Hematopoietic multipotent progenitor cell (in vitro differentiated cells): Measurements from ENCODE around the gene UQCC2. TPM values are rescaled to one million over a fixed set of nuclear protein-coding genes. Genes with fewer than 3 reads are reported as not detected.

ENCODE experiments used
- DNase-seq, 3 donors: peaks; one replicate each; pipeline ENCODE4 v3.0.0-alpha.2; 2011 to 2015; ENCODE audit warnings: low read depth in 2 of 3, low spot score in 2 of 3
- total RNA-seq: library from RNA; depleted of rRNA; stranded (reverse); fragments of >200 nt; gene quantifications from one replicate; pipeline ENCODE4 v1.2.3, GENCODE V29; 2012

The UQCC2 gene
- total RNA-seq, 1 donor: 7.8 TPM

DNA sequence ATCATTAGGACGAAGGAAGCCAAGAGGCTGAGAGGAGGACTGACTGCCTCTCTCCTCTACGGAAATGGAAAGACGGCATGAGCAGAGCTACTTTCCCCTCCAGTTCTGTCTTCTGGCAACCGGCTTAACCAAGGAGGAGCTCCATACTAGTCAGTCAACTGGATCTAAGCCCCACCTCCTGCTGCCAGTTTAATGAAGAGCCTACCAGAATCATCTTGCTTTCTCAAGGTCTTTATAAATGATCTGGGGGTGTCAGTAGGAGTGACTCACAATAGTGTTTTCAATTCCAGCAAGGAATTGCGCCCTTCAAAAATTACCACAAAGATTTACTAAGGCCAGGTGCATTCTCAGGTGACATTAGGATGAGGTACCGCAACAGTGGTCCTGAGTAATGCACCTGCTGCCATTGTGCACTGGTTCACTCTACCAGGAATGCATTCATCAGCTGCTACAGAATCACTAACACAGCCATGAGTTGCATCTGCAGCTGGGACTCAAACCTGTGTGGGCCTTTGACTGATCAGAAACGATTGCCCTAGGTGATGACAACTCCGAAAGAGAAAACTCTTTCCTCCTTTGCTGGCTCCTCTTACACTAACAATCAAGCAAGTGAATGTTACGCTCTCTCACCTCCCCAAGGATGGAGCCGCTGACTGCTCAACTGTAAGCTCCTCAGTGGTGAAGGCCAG is 2.8 kb downstream of the UQCC2 start:
- DNase-seq: no peak

DNA sequence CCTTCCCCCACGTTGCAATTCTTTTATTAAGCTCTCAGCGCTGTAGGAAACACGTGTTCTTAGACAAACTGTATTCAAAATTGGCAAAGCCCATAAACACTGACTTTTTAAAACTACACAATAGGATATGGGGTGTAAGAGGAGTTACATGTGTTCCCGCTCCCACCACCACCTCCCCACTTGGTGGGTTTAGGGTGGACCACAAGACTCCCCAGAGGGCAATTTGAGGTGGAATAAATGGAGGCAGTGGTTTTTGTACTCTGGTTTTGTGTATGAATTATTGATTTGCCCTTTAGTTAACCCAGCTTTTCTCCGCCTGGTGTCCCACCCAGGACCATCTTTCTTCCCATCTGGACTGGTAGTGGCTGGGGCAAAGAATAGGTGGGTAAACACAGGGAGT is 3.7 kb downstream of the UQCC2 start:
- DNase-seq: no peak

DNA sequence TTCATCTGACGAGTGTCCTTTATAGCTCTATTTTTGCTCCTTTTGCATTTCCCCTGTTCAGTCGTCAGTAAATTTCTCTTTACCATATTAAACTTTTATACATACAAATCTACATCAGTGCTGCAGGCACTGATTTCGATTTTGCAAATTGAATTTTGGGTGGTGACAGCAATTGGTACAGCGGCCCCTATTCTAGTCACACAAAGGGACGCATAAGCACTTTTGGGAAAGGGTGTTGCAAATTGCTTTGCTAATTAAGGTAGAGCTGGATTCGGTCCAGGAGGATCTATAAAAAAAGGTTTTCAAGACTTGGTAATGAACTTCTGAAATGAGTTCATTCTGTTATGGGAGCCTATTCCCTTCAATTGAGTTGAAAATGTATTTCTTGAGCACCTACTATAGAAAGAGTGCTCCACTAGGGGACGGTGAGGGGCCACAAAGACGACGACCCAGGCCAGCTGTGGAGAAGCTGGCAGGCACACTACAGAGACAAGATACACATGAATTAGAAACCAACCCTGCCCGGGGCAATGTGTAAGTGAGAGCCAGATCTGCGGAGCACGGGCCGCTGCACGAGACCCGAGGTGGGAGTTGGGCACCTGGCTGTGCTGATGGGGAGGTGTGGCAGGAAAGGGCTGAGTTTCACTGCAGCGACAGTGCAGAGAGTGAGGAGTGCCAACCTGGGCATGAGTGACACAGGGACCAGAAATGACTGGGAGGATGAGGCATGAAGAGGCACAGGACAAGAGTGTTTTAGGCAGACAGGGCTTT is 5.4 kb downstream of the UQCC2 start:
- no peak for DNase-seq

DNA sequence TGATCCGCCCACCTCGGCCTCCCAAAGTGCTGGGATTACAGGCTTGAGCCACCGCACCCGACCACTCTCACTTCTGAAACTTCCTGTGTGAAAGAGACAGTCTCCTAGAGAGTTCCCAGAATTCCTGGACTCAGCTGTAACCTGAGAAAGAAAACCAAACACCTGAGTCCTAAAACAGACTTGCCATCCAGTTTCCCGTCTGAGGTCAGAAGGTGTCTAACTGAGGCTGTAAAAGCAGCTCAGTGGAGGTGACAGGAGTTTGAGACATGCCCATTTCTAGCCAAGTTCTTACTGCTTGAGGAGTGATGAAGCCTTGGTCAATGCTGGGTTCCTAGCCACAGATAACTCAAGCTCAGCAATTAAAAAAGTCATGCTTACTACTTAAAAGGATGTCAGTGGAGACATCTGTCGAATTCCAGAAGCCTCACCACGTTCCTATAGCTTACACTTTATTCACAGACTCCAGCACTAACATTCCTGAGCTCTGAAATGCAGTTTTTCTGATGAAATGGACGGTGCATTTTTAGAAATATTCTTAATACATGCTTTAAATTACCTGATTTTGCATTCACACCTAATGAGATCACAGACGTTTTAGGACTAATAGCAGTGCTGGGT is 6.1 kb downstream of the UQCC2 start:
- no peak for DNase-seq

DNA sequence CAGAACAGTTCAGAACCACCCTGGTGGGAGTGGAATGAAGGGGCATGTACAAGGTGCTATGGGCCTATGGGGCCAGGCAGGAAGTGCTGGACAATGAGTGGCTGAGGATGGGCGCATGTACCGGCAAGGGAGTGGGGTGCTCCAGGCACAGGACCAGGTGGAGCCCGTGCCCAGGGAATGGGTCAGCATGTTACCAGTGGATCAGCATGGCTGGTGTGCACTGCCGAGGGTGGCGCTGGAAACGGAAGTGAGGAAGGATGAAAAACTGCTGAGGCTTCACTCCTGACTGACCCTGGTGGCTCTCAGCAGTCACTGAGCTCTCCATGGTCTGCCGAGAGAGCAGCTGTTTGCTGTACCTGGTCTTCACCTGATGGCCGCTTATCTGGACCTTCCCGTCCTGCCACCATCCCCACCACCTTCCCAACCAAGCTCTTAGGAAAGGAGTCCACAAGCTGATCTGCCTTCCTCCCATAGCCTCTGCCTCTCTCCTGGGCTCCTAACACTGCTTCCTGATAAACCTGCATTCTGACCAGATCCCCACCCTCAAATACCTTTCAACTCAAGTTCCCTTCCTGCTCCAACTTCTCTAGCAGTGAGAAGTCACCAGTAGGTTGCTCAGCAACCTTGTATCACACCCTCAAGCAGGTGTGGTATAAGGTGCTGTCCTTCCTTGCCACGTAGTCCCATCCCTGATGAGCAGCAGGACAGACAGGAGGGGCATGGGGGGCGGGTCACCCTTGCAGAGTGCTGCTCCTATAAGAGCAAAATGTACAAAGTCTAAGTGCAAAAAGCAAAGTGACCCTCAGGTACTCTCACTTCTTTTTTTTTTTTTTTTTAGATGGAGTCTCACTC is 7.1 kb downstream of the UQCC2 start:
- DNase-seq: no peak

DNA sequence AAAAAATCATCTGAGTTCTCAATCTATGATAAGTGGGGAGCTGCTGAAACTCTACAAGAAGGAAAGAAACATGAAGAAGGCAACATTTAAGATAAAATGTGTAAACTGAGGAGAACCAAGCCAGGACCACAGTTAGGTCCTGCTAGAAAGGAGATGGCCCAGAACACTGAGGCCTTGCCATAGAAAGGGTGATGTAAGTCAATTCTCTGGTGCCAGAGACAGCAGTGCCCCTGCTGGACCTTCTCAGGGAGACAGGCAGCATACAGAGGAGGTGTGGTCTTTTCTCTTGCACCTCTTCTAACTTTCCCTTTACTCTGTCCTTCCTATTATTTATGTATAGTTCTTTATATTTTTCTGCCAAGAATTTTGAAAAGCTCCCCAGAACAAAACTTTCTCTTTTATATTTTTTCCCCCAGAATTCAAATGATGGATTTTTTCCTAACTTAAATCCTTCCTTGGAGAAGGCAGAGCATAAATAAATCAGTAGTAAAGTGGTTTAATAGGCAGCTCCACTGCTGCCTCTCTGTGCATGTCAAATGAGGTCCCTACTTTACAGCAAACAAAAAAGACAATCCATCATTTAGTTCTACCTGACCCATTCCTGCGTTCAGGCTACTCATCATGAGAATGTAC is 9.0 kb downstream of the UQCC2 start:
- DNase-seq: peak in 2 of 3 donors; percentile 47 to 60

DNA sequence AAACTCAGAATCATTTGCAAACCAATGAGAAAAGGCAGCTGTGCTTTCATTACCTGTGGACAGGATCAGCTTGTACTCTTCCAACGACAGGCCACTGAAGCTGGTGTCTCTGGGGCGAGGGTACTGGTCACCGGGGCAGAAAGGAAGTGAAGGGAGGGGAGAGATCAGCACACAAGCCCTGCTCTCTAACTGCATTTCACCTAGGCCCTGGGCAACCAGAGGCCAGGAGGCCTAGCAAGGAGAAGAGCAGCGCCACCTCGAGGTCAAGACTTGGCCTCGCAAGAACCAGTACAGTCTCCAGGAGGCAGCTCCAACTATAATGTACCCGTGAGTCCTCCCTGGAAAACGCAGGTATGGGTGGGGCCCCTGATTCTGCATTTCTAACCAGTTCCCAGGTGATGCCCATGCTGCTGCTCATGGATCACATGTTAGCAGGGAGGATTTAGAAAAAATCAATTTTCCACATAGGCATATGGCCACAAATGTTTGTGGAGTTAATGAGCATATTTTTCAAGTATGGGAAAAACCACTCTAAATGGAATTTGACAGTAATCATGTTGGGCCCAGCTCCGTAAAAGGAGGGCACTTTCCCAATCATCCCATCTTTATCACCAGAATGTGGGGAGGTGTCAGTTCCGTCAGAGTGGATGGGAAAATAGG is 11.0 kb downstream of the UQCC2 start:
- peak in 2 of 3 donors; percentile 84 to 89 for DNase-seq

DNA sequence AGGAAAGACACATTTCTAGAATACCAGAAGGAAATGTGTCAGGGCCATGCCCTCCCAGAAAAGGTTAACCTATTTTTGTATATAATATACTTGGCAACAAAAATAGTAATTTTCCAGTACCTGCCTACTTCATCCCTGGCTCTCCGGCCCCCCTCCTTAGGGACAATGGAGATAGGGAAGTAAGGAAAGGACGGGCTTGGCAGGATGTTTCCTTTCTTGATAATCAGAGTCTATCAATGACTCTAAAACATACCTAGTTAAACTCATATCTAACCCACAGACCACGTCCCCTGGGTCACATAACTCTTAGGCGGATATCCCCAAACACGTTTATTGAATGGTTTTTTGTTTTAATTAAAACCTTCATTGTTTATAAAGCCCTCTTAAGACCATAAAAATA is 11.8 kb downstream of the UQCC2 start:
- no peak for DNase-seq

DNA sequence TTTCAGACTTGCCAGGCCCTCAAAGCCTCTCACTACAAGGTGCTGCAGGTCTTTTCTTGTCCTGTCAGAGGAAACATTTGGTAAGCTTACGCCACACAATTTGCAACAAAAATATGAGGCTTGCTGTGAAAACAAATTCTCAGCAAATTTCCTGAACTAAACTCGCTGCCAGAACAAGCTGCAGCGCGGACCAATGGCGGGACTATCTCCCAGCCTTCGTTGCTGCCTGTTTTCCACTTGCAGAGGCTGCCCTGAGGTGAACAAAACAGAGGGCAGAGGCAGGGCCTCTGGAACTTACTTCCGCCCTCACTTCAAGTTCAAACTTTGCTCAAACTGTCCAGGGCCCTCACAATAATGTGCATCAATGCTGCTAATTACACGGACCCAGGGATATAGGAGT is 12.4 kb downstream of the UQCC2 start:
- no peak for DNase-seq

DNA sequence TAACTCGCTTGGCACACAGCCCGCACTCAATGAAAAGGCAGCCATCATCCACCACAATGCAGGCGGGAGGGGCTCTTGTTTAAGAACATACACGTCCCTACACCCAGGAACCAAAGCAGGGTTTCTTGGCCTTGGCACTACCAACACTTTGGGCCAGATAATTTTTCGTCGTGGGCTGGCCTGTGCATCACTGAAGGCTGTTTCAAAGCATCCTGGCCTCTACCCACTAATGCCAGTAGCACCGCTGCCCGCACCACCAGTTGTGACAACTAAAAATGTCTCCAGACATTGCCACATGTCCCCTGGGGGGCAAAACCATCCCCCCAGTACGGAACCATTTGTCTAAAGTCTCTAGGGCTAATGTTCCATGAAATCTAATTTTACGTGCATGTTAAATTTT is 13.0 kb downstream of the UQCC2 start:
- no peak for DNase-seq

DNA sequence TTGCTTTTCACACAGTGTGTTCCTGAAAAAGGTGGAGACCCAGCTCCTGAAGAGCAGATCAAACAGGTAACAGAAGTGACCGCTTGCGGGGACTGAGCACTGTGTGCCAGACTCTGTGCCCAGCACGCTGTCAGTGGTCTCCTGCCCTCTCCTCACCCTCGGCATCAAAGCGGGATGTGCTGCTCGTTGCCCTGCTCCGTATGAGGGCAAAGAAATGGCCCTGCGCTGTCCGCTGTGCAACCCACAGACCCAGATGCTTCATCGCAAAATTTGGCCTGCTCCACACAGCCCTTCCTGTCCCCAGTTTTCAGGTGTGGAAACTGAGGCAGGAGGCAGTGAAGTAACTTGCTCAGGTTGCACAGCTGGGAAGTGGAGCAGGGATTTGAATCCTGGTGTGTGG is 13.7 kb downstream of the UQCC2 start:
- DNase-seq: no peak

DNA sequence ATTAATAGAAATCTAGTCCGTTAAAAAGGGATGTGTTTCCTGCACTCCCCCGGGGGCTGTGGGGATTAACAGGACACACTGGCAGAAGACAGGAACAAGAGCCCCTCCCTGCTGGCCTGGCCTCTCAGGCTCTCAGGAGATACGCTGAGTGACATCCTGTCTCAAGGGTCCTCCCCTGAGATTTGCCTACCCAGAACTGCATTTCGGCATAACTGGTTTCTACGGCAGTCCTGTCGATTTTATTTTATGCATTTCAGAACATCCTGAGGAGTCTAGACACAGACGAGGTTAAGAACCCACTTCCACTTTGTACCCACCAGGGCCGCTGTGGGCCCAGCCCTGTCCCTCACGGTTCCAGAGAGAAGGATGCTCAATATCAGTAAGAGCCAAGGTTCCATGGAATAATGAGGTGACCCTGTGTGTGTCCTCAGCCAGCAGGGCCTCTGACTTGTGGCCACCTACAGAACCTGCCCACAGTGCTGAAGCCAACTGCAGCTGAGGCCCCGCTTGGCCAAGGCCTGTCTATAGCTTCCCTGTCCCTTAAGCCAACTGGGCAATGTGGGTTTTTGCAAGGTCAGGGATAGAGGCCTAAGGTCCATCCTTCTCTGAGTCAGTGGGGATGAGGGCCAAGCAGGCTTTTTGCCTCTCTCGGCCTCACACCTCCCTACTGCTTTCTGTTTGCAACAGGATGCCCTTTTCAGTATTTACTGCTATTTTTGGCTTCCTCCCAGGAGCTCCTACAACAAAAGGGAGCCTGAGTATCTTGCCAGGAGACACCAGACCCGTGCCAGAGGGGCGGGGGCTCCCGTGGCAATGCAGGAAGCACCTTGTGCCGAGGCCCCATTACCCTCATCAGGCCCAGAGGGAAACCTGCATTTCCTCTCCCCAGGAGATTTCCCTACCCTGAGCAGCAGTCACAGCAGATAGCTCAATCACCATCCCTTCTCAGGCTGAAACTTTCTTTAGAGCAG is 14.7 kb downstream of the UQCC2 start:
- DNase-seq: peak in 2 of 3 donors; percentile 80 to 94

DNA sequence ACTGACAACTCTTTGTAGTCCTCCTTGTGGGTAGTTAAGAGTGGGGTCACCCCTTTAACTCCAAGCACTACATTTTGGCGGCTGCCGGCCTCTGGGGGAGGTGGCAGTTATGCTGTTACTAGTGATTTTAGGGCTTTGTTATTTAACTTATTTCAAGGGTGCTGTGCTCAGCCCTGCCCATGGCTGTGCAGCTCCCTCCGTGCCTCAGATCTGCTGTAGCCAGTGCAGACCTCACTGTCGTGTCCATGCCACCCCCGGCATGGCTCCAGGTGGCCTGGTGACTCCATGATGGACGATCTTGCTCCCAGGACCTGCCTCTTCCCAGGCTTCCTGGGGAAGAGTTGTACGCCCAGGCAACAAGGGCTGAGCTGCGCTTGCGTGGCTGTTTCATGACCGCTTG is 15.4 kb downstream of the UQCC2 start:
- DNase-seq: no peak

DNA sequence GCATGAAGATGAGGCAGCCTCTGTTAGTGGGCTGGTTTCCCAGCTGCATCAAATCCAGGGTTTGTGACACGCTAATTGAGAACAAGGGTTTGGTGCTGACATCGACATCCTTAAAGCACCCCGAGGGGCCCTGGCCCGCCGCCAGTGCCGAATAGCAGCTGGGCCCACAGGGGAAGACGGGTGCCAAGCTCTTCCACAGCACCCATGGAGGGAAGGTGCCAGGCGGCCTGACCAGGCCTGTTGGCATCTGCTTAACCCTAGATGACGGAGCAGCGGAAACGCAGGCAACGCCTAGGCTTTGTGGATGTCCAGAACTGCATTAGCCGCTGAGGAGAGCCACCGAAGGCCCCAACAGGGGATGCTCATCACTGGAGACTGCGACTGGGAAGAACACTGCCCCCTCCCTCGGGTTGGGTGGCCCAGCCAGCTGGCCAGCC is 16.0 kb downstream of the UQCC2 start:
- no peak for DNase-seq

DNA sequence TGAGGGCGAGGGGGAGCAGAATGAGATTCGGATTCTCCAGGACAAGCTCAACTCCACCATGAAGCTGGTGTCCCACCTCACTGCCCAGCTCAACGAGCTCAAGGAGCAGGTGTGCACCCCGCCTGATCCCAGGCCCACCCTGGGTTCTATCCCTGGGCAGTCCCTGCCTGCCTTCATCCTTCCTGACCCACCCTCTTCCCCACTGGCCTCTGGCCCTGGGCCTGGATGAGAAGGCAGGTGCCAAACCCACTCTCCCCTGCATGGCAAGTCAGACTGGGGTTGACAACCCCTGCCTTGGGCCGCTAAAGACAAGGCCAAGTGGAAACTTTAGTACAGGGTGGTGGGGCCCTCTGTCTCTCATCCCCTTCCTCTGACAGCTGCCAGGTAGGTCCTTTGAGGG is 16.5 kb downstream of the UQCC2 start:
- no peak for DNase-seq

DNA sequence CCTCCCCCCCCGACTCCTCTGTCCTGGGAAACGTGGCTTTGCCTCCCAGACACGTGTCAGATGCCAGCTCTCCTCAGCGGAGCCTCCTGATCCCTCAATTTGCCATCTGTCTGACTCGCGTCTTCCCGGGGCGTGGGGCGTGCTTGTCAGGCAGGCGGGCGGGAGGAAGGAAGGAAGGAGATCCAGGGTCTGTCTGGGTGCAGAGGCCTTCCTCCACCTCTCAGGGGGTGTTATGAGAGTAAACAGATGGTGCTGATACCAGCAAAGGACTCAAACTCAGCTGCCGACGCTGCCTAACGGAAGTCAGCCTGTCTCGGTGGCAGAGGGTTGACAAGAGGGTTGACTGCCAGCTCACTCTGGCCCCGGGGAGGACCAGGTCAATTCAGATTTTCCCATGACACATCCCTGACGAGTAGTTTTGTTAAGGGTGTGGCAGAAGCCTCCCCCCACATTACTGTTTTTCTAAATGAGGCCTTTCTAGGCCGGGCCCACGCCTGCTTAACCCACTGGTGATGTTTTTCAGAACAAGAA is 17.0 kb downstream of the UQCC2 start:
- DNase-seq: peak in 2 of 3 donors; percentile 74 to 81

DNA sequence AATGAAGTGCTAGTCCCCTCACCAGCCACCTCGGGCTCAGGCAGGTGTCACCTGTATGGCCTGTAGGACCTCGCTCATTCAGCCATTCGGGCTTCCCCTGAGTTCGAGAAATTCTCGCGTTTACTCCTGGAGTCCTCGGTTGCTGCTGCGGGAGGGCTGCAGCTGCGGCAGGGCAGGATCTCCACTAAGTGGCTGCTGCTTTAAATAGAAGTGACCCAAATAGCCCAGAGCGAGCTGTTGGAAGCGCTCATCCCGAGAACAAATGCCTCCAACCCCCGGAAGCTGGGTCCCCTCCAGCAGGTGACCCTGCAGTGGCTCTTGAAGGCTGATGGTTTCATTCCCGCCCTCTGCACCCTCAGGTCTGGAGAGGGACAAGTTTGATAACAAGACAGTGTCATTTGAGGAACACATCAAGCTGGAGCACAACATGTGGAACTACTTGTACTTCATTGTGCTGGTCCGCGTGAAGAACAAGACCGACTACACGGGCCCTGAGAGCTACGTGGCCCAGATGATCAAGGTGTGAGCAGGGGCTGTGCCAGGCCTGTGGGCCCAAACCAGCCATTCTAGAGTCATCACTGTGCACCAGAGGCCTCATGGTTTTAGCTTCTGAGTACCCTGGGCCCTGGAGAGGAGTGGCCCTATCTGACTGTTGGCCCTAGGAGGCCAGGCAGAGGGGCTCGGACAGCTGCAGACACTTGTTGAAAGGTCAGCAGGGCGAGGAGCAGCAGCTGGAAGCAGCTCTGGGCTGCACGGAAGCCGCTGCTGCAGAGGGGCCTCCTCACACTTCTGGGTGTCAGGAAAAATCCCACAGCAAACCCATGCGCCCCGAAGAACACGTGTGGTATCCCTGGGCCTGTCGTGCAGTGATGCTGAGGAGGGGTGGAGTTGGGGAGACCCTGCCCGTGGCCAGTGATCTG is 18.1 kb downstream of the UQCC2 start:
- no peak for DNase-seq
